ENCODE data around the gene TCHHL1. TPM values are rescaled to one million over a fixed set of nuclear protein-coding genes. Genes with fewer than 3 reads are reported as not detected.

TCHHL1 gene
- polyA plus RNA-seq (2014; cell fraction: cytosol; rRNA removed), result not detected in 2 replicates
- not detected in 2 replicates for polyA plus RNA-seq (2014; cell fraction: nucleus; rRNA removed)

GRCh38 chr1:152089014-152089674 is at the start of gene TCHHL1:
TCHHL1 (minus strand) TSS chr1:152089064; CDS start chr1:152088143, 921 bp downstream.
- no peak for DNase-seq (ENCODE audit: low spot score)

DNA sequence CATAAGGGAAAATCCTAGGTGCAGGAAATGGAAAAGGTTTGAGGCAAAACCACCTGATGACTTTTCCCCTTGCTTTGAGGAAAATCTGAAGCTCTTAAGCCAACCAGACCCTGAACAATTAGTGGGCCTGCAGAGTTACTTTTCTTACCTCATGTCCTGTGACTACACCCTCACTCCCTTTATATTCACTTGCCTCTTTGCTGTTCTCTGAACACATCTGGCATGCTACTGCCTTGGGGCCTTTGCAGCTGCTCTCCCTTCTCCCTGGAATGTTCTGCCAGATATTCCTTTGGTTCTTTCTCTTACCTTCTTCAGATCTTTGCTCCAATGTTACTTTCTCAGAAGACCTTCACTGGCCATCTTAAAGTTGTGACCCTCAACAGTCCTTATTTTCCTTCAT is 48.4 kb upstream of the TCHHL1 start:
- no peak for DNase-seq (ENCODE audit: low spot score)

DNA sequence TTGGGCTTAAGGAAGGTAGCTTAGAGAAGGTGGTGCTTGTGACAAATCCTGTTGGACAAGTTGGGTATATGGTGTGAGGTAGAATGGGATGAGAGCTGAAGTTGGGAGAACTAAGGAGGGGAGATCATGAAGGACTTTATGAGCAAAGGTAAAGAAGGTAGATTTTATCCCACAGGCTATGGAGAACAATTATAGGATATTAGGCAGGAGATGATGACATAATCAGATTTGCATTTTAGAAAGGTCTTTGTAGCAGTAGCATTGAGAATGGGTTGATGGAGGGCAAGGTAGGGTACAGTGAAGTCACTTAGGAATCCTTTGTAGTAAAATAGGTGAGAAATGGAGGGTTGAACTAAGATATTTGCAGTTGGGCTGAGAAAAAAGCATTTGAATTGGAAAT is 41.3 kb upstream of the TCHHL1 start:
- DNase-seq (ENCODE audit: low spot score), result no peak

DNA sequence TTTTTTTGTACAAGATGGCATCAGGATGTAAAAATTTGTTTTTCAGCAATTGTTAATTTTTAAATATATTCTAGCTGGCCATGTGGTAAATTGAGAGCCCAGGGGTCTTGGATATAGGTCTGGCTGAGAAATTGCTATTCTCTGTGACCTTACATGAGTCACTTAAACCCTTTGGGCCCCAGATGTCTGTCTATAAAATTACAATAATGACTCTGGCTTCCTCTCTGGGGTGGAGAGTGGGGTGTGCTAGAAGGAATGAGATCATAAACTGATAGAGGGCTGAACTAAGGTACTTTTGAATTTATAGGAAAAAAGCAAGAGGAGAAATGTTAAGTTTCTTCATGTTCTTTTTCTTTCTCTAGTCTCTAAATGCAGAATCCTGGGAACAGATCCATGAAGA is 38.8 kb upstream of the TCHHL1 start:
- DNase-seq (ENCODE audit: low spot score), result no peak

DNA sequence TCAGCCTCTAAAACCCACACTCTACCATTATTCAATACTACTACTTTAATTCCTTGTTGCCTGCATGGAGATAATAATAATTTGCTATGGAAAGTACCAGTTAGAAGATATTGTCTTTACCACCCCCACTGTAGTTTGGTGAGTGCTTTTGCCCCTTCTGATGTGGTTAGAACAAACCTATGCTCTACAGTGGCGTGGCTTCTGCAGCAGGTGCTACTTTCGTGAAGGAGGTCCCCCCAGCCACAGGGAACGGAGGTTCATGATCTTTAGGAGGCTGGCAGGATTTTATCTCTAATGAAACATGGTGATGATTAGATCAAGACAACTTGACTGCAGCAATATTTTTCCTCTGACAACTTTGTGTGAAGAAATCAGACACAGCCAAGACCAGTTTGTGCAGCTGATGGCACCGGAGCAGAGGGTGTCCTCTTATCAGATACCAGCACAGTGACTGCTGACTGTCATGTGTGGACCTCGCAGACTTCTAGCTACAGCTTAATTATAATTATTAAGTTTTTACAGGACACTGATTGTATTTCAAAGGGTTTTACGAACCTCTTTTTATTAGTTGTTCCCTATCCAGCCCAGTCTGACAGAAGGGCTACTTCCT is 37.1 kb upstream of the TCHHL1 start:
- no peak for DNase-seq (ENCODE audit: low spot score)

GRCh38 chr1:152118915-152119314 is 30.1 kb upstream of the TCHHL1 start:
- DNase-seq (ENCODE audit: low spot score), result no peak

- no peak for DNase-seq (ENCODE audit: low spot score)
These were observed 26.5 kb upstream of the TCHHL1 start, which contains the start of gene TCHH for GRCh38 chr1:152115344-152115743. TCHH (minus strand) TSS chr1:152115444; CDS start chr1:152114080, 1,364 bp downstream.

DNA sequence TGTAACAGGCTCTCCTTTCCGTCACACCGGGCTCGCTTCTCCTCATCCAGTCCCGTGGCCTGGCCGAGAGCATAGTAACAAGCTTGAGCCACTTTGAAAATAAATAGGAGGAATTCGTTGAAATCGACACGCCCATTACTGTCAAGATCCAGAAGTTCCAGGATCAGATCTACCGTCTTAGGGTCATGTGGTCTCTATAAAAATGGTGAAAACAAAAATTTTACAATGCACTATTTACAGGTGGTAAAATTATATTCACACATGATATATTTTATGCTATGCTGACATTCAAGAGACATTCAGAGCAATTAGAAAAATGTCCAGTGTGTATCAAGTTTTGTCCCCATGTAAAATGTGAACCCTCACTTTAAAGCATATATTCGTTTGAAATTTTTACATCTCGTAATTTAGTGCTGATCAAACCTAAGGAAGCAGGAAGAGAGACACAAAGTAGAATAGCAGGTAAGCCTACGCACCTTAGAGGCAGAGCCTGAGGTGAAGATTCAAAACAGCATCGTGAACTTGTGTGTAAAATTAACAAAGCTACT is 24.1 kb upstream of the TCHHL1 start:
- no peak for DNase-seq (ENCODE audit: low spot score)

- DNase-seq (ENCODE audit: low spot score), result peak; percentile 32
These were observed 23.4 kb upstream of the TCHHL1 start for GRCh38 chr1:152112101-152112884.

GRCh38 chr1:152111515-152111968 is 22.7 kb upstream of the TCHHL1 start:
- peak; percentile 76 for DNase-seq (ENCODE audit: low spot score)

DNA sequence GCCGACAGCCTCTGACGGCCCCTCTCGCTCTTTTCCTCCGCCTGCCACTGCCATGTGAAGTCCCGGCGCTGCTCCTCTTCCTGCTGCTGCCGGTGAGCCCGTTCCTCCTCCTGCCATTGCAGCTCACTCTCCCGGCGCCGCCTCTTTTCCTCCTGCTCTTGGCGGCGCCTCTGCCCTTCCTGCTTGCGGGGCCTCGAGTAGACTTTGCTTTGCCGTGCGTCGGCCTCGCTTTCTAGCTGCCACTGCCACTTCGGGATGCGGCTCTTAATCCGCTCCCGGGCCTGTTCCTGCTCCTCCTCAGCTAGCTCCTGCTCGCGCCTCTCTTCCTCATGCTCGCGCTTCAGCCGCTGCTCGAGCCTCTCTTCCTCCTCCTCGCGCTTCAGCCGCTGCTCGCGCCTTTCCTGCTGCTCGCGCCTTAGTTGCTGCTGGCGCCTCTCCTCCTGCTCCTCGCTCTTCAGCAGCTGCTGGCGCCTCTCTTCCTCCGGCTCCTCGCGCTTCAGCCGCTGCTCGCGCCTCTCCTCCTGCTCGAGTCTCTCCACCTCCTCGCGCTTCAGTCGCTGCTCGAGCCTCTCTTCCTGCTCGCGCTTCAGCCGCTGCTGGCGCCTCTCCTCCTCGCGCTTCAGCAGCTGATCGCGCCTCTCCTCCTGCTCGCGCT is 22.1 kb upstream of the TCHHL1 start:
- DNase-seq (ENCODE audit: low spot score), result peak; percentile 62

- DNase-seq (ENCODE audit: low spot score), result peak; percentile 69
These were observed 21.5 kb upstream of the TCHHL1 start for GRCh38 chr1:152110365-152110859.

DNA sequence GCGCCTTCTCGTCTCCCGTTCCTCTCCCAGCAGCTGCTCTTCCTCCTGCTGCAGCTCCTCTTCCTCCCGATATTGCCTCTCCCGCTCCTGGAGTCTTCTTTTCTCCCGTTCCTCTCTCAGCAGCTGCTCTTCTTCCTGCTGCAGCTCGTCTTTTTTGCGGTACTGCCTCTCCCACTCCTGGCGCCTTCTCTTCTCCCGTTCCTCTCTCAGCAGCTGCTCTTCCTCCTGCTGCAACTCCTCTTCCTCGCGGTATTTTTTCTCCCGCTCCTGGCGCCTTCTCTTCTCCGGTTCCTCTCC is 21.1 kb upstream of the TCHHL1 start:
- DNase-seq (ENCODE audit: low spot score), result peak; percentile 13

GRCh38 chr1:152109231-152109997 is 20.6 kb upstream of the TCHHL1 start:
- DNase-seq (ENCODE audit: low spot score), result peak; percentile 4

- no peak for DNase-seq (ENCODE audit: low spot score)
These were observed 20.0 kb upstream of the TCHHL1 start for GRCh38 chr1:152108882-152109222.

GRCh38 chr1:152107984-152108881 is 19.4 kb upstream of the TCHHL1 start:
- DNase-seq (ENCODE audit: low spot score), result no peak

- no peak for DNase-seq (ENCODE audit: low spot score)
These were observed 18.4 kb upstream of the TCHHL1 start for GRCh38 chr1:152107031-152107983.

GRCh38 chr1:152104854-152105253 is 16.0 kb upstream of the TCHHL1 start:
- no peak for DNase-seq (ENCODE audit: low spot score)

- DNase-seq (ENCODE audit: low spot score), result no peak
These were observed 8.1 kb upstream of the TCHHL1 start for GRCh38 chr1:152096931-152097330.
